ENCODE results near the gene UBE2QL1. TPM values are rescaled to one million over a fixed set of nuclear protein-coding genes. Genes with fewer than 3 reads are reported as not detected.

Gene UBE2QL1
- total RNA-seq, 1 experiment from 2014 or later: 0.50 TPM

DNA sequence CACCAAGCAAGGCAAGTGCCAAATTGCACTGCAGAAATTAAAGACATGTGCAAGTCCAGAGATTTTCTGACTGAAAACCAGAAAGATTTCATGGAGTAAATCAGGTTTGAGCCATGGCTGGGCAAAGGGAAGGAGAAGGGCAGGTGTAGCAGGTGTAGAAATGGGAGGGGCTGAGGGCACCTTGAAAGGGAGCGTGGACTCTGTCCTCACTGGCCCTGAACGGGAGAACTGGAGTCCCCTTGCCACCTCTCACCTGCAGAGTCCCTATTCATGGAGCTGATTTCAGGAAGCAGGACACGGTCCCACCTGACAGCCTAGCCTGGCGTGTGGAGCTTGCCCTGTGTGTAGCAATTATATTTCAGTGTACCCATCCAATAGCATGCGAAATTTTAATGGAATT lies 46.3 kb downstream of the UBE2QL1 start (continued):
- TF ChIP-seq, protein P1, sequence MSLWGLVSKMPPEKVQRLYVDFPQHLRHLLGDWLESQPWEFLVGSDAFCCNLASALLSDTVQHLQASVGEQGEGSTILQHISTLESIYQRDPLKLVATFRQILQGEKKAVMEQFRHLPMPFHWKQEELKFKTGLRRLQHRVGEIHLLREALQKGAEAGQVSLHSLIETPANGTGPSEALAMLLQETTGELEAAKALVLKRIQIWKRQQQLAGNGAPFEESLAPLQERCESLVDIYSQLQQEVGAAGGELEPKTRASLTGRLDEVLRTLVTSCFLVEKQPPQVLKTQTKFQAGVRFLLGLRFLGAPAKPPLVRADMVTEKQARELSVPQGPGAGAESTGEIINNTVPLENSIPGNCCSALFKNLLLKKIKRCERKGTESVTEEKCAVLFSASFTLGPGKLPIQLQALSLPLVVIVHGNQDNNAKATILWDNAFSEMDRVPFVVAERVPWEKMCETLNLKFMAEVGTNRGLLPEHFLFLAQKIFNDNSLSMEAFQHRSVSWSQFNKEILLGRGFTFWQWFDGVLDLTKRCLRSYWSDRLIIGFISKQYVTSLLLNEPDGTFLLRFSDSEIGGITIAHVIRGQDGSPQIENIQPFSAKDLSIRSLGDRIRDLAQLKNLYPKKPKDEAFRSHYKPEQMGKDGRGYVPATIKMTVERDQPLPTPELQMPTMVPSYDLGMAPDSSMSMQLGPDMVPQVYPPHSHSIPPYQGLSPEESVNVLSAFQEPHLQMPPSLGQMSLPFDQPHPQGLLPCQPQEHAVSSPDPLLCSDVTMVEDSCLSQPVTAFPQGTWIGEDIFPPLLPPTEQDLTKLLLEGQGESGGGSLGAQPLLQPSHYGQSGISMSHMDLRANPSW (CRISPR knock-in tag; conservative IDR thresholded peaks at IDR 0.05; ENCODE audit: low read depth): no peak
- TF ChIP-seq, protein P2, sequence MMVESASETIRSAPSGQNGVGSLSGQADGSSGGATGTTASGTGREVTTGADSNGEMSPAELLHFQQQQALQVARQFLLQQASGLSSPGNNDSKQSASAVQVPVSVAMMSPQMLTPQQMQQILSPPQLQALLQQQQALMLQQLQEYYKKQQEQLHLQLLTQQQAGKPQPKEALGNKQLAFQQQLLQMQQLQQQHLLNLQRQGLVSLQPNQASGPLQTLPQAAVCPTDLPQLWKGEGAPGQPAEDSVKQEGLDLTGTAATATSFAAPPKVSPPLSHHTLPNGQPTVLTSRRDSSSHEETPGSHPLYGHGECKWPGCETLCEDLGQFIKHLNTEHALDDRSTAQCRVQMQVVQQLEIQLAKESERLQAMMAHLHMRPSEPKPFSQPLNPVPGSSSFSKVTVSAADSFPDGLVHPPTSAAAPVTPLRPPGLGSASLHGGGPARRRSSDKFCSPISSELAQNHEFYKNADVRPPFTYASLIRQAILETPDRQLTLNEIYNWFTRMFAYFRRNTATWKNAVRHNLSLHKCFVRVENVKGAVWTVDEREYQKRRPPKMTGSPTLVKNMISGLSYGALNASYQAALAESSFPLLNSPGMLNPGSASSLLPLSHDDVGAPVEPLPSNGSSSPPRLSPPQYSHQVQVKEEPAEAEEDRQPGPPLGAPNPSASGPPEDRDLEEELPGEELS (CRISPR knock-in tag; IDR thresholded peaks at IDR 0.05): no peak
- TF ChIP-seq, protein P3, sequence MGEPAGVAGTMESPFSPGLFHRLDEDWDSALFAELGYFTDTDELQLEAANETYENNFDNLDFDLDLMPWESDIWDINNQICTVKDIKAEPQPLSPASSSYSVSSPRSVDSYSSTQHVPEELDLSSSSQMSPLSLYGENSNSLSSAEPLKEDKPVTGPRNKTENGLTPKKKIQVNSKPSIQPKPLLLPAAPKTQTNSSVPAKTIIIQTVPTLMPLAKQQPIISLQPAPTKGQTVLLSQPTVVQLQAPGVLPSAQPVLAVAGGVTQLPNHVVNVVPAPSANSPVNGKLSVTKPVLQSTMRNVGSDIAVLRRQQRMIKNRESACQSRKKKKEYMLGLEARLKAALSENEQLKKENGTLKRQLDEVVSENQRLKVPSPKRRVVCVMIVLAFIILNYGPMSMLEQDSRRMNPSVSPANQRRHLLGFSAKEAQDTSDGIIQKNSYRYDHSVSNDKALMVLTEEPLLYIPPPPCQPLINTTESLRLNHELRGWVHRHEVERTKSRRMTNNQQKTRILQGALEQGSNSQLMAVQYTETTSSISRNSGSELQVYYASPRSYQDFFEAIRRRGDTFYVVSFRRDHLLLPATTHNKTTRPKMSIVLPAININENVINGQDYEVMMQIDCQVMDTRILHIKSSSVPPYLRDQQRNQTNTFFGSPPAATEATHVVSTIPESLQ (CRISPR knock-in tag; IDR thresholded peaks at IDR 0.05): no peak
- no peak for TF ChIP-seq ETV6 (CRISPR knock-in tag; IDR thresholded peaks at IDR 0.05)
- TF ChIP-seq, protein P4, sequence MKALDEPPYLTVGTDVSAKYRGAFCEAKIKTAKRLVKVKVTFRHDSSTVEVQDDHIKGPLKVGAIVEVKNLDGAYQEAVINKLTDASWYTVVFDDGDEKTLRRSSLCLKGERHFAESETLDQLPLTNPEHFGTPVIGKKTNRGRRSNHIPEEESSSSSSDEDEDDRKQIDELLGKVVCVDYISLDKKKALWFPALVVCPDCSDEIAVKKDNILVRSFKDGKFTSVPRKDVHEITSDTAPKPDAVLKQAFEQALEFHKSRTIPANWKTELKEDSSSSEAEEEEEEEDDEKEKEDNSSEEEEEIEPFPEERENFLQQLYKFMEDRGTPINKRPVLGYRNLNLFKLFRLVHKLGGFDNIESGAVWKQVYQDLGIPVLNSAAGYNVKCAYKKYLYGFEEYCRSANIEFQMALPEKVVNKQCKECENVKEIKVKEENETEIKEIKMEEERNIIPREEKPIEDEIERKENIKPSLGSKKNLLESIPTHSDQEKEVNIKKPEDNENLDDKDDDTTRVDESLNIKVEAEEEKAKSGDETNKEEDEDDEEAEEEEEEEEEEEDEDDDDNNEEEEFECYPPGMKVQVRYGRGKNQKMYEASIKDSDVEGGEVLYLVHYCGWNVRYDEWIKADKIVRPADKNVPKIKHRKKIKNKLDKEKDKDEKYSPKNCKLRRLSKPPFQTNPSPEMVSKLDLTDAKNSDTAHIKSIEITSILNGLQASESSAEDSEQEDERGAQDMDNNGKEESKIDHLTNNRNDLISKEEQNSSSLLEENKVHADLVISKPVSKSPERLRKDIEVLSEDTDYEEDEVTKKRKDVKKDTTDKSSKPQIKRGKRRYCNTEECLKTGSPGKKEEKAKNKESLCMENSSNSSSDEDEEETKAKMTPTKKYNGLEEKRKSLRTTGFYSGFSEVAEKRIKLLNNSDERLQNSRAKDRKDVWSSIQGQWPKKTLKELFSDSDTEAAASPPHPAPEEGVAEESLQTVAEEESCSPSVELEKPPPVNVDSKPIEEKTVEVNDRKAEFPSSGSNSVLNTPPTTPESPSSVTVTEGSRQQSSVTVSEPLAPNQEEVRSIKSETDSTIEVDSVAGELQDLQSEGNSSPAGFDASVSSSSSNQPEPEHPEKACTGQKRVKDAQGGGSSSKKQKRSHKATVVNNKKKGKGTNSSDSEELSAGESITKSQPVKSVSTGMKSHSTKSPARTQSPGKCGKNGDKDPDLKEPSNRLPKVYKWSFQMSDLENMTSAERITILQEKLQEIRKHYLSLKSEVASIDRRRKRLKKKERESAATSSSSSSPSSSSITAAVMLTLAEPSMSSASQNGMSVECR (CRISPR knock-in tag; IDR thresholded peaks at IDR 0.05; ENCODE audit: borderline replicate concordance): no peak

DNA sequence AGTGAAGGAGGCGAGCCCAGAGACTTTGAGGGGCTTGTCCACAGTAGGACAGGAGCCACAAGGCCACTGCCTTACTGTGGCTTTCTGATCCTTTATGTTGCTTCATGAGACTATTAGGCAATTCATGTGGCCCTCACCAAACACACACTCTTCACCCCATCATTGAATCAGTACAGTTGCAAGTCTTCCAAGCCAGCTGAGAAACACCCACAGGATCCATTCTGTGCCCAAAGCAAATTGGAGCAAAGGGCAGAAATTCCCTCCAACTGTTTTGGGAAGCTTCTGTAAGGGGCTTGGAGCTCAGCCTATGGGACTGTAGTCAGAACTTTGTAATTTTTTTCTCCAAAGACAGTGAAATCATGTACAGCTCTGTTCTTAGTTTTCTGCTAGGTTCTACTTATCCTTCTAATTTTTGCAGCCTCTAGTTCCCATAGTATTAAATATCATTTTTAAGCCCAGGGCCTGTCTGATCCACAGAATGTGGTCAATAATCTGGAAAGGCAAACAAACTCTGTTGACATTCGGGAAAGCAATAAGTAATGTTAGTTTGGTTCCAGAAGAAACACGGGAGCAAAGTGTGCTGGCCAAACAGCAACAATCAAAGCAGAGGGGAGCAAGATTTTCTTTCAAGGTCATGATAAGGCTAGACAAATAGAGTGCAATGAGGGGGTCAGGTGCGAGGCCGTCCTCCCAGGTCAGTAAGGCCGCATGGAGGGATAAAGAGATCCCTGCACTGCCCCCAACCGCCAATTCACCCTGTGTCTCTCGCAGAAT lies 47.0 kb downstream of the UBE2QL1 start:
- POLR2A ChIA-PET: no interaction called here
- ATAC-seq (no peak), DNase-seq (ENCODE audit: low spot score) (no peak)
- CTCF ChIA-PET: no interaction called here
- Mint-ChIP-seq H3K4me3 (no peak overlapping the region), H3K27me3 (ENCODE audit: low read depth) (peaks cover 19% of the 10 kb centered on the region), H3K36me3 (no peaks in the 10 kb centered on the region), H3K27ac (no peak overlapping the region), H3K9me3 (no peaks in the 10 kb centered on the region; the same call in 1 of the 2 replicates), H3K4me1 (peaks cover 17% of the 10 kb centered on the region)
- no peak for TF ChIP-seq JUN (CRISPR knock-in tag; IDR thresholded peaks at IDR 0.05)
- no peak for TF ChIP-seq NR2C2 (CRISPR knock-in tag; IDR thresholded peaks at IDR 0.05)
- TF ChIP-seq, protein P5, sequence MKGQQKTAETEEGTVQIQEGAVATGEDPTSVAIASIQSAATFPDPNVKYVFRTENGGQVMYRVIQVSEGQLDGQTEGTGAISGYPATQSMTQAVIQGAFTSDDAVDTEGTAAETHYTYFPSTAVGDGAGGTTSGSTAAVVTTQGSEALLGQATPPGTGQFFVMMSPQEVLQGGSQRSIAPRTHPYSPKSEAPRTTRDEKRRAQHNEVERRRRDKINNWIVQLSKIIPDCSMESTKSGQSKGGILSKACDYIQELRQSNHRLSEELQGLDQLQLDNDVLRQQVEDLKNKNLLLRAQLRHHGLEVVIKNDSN (CRISPR knock-in tag; IDR thresholded peaks at IDR 0.05): no peak
- TF ChIP-seq GTF2I (CRISPR knock-in tag; conservative IDR thresholded peaks at IDR 0.05): no peak
- TF ChIP-seq, protein P6, sequence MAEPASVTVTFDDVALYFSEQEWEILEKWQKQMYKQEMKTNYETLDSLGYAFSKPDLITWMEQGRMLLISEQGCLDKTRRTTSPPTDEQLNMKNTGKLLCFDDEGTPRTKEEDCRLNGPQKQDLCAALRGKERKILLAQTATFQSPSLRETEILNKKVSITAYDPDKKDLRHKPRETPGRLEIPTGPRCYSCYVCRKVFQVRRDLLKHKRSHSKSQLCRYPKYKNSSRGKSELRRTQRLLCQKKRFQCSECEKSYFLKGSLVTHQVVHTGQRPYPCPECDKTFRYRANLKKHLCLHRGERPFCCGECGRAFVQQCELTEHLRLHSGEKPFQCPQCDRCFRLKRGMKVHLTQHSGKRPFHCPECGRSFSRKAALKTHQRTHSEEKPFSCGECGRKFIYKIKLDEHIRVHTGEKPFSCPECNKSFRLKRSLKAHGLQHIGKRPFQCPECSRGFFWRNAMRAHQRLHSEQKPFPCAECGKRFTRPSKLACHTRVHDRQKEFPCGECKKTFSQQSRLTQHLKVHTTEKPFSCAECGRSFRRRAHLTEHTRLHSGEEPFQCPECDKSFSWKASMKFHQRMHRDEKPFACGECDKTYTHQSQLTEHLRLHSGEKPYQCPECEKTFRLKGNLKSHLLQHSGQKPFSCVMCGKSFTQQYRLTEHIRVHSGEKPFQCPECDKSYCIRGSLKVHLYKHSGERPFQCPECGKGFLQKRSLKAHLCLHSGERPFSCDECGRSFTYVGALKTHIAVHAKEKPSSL (CRISPR knock-in tag; conservative IDR thresholded peaks at IDR 0.05): no peak
- TF ChIP-seq, protein P7, sequence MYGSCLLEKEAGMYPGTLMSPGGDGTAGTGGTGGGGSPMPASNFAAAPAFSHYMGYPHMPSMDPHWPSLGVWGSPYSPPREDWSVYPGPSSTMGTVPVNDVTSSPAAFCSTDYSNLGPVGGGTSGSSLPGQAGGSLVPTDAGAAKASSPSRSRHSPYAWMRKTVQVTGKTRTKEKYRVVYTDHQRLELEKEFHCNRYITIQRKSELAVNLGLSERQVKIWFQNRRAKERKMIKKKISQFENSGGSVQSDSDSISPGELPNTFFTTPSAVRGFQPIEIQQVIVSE (CRISPR knock-in tag; IDR thresholded peaks at IDR 0.05; ENCODE audit: borderline replicate concordance): no peak
- no peak for TF ChIP-seq MYBL2 (CRISPR knock-in tag; IDR thresholded peaks at IDR 0.05)
- TF ChIP-seq SOX15 (CRISPR knock-in tag; IDR thresholded peaks at IDR 0.05): no peak
- TF ChIP-seq, protein P8, sequence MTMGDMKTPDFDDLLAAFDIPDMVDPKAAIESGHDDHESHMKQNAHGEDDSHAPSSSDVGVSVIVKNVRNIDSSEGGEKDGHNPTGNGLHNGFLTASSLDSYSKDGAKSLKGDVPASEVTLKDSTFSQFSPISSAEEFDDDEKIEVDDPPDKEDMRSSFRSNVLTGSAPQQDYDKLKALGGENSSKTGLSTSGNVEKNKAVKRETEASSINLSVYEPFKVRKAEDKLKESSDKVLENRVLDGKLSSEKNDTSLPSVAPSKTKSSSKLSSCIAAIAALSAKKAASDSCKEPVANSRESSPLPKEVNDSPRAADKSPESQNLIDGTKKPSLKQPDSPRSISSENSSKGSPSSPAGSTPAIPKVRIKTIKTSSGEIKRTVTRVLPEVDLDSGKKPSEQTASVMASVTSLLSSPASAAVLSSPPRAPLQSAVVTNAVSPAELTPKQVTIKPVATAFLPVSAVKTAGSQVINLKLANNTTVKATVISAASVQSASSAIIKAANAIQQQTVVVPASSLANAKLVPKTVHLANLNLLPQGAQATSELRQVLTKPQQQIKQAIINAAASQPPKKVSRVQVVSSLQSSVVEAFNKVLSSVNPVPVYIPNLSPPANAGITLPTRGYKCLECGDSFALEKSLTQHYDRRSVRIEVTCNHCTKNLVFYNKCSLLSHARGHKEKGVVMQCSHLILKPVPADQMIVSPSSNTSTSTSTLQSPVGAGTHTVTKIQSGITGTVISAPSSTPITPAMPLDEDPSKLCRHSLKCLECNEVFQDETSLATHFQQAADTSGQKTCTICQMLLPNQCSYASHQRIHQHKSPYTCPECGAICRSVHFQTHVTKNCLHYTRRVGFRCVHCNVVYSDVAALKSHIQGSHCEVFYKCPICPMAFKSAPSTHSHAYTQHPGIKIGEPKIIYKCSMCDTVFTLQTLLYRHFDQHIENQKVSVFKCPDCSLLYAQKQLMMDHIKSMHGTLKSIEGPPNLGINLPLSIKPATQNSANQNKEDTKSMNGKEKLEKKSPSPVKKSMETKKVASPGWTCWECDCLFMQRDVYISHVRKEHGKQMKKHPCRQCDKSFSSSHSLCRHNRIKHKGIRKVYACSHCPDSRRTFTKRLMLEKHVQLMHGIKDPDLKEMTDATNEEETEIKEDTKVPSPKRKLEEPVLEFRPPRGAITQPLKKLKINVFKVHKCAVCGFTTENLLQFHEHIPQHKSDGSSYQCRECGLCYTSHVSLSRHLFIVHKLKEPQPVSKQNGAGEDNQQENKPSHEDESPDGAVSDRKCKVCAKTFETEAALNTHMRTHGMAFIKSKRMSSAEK (CRISPR knock-in tag; IDR thresholded peaks at IDR 0.05; ENCODE audit: borderline replicate concordance): no peak

Measured in WTC11 (cell line).